GM18505 (cell line): ENCODE results near the gene FGD4.

Experiments used
- ATAC-seq: cut with Tn5 transposase; IDR thresholded peaks from one replicate; pipeline ENCODE4 v1.9.1; 2021; ENCODE audit not compliant: unreplicated experiment
- POLR2A ChIP-seq: IDR thresholded peaks from 4 replicates; pipeline ENCODE4 v1.6.1; 2011; ENCODE audit warnings: borderline replicate concordance; ENCODE audit not compliant: insufficient read depth, insufficient read length; ENCODE audit errors: extremely low read depth

FGD4 gene

DNA sequence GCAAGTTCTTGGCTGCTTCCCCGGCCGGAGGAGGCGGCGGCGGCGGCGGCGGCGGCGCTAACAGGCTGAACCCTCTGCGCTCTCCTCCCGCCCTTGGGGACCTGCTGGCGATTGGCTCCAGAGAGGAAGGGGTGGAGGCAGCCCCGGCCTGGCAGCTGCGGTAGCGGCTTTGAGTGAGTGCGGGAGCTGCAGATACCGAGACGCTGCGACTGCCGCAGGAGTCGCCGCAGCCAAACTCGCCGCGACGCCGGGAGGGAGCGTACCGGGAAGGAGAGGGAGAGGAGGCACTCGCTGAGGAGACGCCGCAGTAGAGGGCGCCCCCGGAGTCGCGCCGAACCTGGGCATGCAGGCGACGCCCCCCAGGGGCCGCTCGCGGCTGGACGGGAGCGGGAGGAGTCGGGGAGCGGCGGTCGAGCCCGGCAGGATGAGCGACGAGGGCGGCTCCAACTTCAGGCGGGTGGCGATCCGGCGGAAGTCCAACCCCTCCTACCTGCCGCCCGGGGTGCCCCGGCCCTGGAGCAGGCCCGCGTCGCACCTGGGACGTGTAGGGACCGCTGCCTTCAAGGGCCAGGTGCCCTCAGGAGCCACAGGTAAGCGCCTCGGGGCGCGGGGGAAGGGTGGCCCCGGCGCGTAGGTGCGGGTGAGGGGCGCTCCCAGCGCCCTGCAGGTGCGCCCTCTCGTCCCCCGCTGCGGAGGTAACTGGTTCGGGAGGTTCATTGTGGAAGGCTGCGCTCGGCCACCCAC is at the start of gene FGD4:
FGD4 (plus strand) TSS at position 189 of the 744 bp plus-strand sequence.
- no peak for TF ChIP-seq POLR2A
- peak; percentile 78 for ATAC-seq

DNA sequence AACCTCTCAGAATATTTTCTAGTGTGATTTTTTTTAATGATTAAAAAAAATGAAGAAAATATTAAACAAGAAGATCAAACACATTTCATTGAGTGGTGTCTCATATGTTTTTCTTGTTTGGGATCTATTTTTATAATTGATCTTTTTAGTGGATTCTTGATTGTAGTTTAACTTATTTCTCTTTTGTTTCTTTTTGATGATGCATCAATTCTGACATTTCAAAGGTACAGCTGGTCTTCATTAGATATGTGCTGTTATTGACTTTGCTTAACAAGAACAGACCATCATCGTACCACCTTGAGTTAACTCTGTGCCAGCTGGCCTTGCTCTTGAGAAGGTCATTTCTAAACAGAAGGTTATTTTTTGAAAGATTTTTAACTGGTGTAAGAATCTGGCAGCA is 45.8 kb upstream of the FGD4 start:
- ATAC-seq, result no peak
- no peak for TF ChIP-seq POLR2A

DNA sequence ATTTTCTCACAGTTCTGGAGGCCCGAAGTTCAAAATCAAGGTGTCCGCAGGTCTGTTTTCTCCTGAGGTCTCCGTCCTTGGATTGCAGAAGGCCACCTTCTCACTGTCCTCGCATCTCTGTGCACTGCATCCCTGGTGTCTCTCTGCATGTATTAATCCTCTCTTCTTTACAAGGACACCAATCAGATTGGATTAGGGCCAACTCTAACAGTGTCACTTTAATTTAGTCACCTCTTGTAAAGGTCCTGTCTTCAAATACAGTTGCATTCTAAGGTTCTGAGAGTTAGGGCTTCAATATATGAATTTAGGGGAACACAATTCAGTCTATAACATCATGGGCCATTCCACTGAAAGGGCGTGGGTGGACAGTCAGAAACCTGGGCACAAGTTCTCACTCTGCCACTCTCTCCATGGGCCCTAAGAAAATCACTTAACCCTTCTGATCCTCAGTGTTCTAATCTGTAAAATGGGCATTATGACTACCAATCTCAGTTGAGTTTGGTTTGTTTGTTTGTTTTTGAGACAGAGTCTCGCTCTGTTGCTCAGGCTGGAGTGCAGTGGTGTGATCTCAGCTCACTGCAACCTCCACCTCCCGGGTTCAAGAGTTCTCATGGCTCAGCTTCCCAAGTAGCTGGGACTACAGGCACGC is 41.6 kb upstream of the FGD4 start:
- ATAC-seq, result no peak
- TF ChIP-seq POLR2A, result no peak

DNA sequence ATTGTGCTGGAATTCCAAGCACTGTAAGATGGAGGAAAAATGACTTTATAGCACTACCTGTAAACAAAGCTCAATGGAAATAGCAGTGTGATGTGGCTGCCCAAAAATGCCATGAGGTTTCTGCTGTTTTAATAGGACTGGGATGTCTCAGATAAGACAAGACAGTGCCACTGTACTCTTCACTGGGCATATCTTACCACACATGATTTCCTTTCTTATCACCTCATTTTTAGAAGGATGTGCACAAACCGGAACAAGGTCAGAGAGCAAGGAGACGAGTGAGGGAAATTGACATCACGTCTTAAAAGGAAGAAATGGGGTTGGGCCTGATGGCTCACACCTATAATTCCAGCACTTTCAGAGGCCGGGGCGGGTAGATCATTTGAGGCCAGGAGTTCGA is 38.4 kb upstream of the FGD4 start:
- ATAC-seq, result no peak
- no peak for TF ChIP-seq POLR2A

DNA sequence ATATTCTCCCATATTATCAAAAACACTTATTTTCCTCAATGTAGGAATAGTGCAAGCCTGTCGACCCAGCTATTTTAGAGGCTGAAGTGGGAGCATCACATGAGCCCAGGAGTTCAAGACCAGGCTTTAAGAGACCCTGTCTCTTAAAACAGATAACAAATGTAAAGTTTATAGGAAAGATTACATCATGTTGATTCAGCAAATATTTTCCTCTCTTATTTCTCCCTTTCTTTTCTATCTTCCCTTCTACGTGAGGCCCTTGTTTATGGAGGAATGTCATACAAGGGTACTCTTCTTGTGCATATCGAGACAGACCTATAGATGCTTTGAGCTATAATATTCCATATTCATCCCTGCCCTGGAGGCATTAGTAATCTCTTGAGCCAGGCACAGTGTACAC is 36.5 kb upstream of the FGD4 start:
- ATAC-seq, result no peak
- TF ChIP-seq POLR2A, result no peak

DNA sequence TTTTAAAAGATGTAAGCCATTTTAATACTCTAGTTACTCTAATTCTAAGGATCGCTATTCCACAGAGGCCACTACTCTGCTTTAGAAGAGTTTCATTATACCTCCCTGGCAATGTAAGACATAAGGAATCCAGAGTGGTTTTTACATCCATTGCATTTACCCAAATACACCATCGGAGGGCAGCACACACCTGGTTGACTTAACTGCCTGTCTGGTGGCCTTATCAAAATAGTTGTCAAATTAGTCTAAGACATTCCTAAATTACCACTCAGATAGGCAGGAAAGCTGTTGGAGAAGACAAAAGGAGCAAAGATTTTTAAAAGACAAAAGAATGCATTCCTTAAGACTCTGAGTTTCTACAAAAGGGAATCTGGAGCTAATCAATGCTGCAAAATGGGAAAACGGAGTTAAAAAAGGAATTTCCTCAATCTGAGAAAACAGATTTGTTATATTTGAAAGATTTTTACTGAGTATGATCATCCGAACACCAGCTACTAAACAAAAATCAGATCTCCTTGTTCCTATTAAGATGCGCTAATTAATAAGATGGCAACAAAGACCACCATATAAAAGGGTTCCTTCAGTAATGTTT is 33.8 kb upstream of the FGD4 start:
- no peak for ATAC-seq
- no peak for TF ChIP-seq POLR2A

DNA sequence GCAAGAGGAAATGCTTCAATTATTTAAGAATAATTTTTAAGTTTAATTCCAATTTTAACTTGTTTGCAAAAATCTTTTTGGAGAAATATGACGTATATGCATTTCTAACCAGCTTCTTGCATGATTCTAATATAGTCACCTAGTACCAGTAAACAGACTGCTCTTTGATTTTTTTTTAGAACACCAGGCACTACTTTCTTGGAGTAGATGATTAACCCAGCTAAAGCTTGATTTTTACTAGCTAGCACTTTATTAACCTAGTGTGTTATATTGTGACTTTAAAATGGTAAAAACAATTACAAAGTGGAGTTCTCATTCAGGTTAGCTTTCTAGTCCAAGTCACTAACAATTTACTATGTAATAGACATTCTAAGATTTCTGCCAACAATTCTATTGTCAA is 32.6 kb upstream of the FGD4 start:
- no peak for ATAC-seq

DNA sequence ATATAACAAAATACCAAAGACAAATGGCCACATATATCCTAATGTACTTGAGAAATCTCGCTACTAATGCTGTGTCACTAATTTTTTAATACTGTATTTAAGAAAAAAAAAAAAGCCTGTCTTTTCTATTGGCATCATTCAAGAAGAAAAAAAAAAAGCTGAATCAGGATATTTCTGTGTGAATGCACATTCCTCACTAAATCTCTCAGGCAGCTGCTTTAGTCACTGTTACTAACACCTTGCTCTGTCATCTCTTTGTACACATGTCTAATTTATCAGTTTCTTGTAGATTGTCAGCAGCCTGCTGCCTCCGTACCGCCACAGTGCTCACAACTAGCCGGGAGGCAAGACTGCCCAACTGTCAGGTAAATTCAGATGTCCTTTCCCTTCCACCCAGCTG is 32.0 kb upstream of the FGD4 start:
- TF ChIP-seq POLR2A, result no peak
- no peak for ATAC-seq

More for the DNA sequence above, 32.6 kb upstream of the FGD4 start:
- no peak for TF ChIP-seq POLR2A

DNA sequence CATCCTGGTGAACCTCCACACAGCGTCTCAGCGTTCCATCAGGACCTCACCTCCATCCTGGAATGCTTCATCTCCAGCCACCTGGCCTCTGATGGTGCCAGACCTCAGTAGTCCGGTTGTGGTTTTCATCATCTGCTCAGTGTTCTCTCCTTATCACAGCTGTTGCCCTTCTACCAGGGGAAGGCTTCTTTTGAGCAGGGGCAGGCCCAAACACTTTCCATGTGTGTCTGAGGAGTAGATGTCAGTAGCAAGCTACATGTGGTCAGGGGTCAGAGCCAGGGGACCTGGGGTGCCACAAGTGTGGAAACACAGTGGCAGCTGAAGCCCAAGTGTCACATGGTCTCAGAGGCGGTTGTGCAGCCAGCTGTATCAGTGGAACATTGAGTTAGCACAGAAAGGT is 30.2 kb upstream of the FGD4 start:
- ATAC-seq, result no peak
- no peak for TF ChIP-seq POLR2A

DNA sequence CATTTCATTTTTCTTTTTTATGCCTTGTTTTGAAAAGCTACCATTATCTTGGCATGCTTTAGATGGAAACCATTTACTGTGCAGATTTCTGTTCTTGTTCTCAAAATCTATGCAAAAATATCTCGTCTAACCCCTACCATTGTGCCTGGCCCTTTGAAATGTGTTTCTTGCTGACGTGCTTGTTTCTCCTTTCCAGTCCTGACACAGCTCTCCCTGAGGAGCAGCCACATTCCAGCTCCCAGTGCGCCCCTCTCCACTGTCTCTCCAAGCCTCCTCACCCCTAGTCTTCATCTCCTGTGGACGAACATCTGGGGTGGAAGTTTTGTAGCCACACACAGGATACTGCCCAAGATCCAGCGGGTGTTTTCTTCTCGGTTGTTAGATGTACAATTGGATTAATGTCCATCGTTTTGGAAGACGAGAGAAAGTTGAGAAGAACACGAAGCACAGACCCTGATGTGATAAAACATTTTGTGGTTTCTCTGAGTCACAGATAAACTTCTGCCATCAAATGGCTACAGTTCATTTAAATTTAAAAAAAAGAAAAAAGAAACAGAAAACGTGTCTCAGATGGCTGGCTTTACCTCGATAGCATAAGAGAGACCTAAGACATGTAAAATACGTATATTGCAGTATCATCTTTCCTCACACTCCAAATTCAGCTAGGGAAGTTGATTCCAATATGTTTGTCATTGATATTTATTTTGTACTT is 21.9 kb upstream of the FGD4 start:
- TF ChIP-seq POLR2A, result no peak
- ATAC-seq, result no peak

DNA sequence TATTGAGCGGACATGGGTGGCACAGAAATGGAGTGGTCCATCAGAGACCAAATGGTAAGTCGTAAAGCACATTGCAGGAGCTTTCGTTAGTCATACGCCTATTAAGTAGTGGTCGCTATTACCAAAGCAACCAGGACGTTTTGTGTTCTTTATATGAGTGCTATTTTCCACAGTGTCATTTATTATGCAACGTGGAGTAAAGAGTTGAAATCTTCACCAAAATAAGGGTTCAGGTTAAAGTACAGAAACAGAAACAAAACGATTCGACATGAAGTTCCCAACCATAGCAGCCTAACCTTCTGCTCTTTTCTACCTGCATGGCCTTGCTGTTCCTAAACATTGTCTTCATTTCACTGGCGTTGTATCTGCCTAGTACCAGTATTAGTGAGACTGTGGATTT is 20.1 kb upstream of the FGD4 start:
- no peak for TF ChIP-seq POLR2A
- no peak for ATAC-seq

DNA sequence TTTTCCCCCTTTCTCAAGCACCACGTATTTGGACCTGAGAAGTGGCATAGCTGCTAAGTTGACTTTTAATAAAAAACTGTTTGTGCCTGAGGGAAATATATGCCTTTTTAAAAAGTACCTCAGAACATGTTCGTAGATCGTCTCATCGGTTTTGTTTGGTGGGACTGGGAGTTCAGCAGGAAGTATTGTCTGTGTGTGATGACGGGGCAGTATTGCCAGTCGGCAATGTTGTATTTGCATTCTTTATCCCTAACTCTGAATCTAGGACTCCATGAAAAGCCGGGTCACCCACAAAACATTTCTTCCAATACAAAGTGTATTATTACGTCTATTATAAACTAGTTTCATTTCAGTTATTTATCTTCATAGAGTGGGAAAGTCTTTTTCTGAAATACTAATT is 19.7 kb upstream of the FGD4 start:
- no peak for TF ChIP-seq POLR2A

DNA sequence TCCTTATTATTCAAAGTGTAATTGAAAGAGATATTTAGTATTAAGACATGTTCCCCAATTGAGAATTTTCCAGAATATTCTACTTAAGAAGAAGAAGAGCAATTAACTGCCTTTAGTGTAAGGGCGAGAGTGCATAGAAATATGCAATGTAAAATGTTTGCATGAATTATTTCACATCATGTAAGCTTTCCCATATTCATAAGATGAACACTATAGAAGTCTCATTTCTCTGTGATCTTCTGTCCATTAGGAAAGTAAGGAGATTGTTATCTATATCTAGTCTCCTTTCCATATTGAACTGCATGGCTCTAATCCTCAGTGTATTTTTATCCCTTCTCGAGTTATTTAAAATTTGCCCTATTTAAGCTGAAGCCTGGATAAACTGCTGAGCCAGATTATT is 17.1 kb upstream of the FGD4 start:
- no peak for TF ChIP-seq POLR2A
- no peak for ATAC-seq

More for the DNA sequence above, 19.7 kb upstream of the FGD4 start:
- ATAC-seq, result no peak
